Stomach (tissue), 9 donors: ENCODE data around the gene WNT3A. TPM values are rescaled to one million over a fixed set of nuclear protein-coding genes. Genes with fewer than 3 reads are reported as not detected.

Experiments used
- DNase-seq, 2 donors: peaks; one replicate each; pipeline versions ENCODE4 v3.0.0 to v3.0.0-alpha.2; 2013 to 2019
- H3K27ac ChIP-seq, 5 donors: fragments of 200-600 bp in 4 of 5; sonication (generic) in 4 of 5; one replicate each; pipeline ENCODE4 v1.5.1; 2013 to 2019; ENCODE audit warnings: mild to moderate bottlenecking in 1 of 5, moderate library complexity in 1 of 5
- H3K27me3 ChIP-seq, 3 donors: fragments of 200-600 bp; sonication (generic); one replicate each; pipeline ENCODE4 v1.5.1; 2017 to 2019; ENCODE audit warnings: mixed run types in 1 of 3
- H3K36me3 ChIP-seq, 4 donors: fragments of 200-600 bp; sonication (generic); 1 replicate in 3 of 4; 2 replicates in 1 of 4; pipeline ENCODE4 v1.5.1; 2016 to 2019
- H3K4me1 ChIP-seq, 4 donors: fragments of 200-600 bp; sonication (generic); one replicate each; pipeline ENCODE4 v1.5.1; 2016 to 2019
- H3K4me3 ChIP-seq, 4 donors: fragments of 200-600 bp; sonication (generic) in 3 of 4; one replicate each; pipeline ENCODE4 v1.5.1; 2016 to 2019; ENCODE audit warnings: mild to moderate bottlenecking in 1 of 4
- H3K9me3 ChIP-seq, 4 donors: fragments of 200-600 bp; sonication (generic); one replicate each; pipeline ENCODE4 v1.5.1; 2016 to 2019
- CTCF ChIP-seq, 7 experiments: fragments of 450-650 bp in 4 of 7; fragments of 200-600 bp in 3 of 7; sonication (generic) in 3 of 7; IDR thresholded peaks; one replicate each; pipeline ENCODE4 v1.5.1; 2016 to 2019; ENCODE audit warnings: antibody characterized with exemption in 7 of 7, control low read depth in 2 of 7, mild to moderate bottlenecking in 1 of 7
- EP300 ChIP-seq: sonication (generic); formaldehyde crosslinking; IDR thresholded peaks from one replicate; pipeline ENCODE4 v1.6.1; 2017; ENCODE audit warnings: antibody characterized with exemption
- POLR2A ChIP-seq, 4 donors: fragments of 450-650 bp; IDR thresholded peaks; one replicate each; pipeline ENCODE4 v1.6.1; 2016; ENCODE audit warnings: antibody characterized with exemption in 4 of 4, control low read depth in 2 of 4, mild to moderate bottlenecking in 1 of 4, moderate library complexity in 1 of 4
- POLR2AphosphoS5 ChIP-seq, 3 donors: sonication (generic); formaldehyde crosslinking; IDR thresholded peaks; one replicate each; pipeline ENCODE4 v1.6.1; 2016; ENCODE audit warnings: antibody characterized with exemption in 3 of 3
- WGBS, 5 donors: extraction: QIAGEN DNeasy Blood & Tissue Kit in 3 of 5; methylation state at CpG; one replicate each; pipeline versions ENCODE4 v1.1.5 to v1.1.7; 2013 to 2018; 5-methylcytosine and 5-hydroxymethylcytosine counted together
- intact Hi-C: fragments of 100-400 bp; cut with DNase I; formaldehyde crosslinking; loops from one replicate; pipeline ENCODE4 v1.15.1; 2023; ENCODE audit warnings: low total_unique reads
- polyA plus RNA-seq, 3 donors: library from polyadenylated mRNA; stranded (reverse); fragments of 200-250 nt; gene quantifications; one replicate each; pipeline ENCODE4 v1.2.3, GENCODE V29; 2013
- total RNA-seq, 5 donors: library from RNA; depleted of rRNA; stranded (reverse); fragments of >200 nt; gene quantifications; one replicate each; pipeline versions ENCODE4 v1.1.0 to v1.2.3, GENCODE V29; 2014 to 2016
- donor health status: healthy with polysubstance abuse.
- donor health status: Bipolar disorder and iron deficiency.
- donor health status: healthy.

Gene WNT3A
- total and polyA plus RNA-seq, 8 donors = 0.31 to 0.90 TPM; not detected in 6

GRCh38 chr1:228021355-228022030 lies 14.7 kb downstream of the WNT3A start:
- intact Hi-C loops = no loop called here
- H3K27me3 ChIP-seq = no peaks in the 10 kb centered on the region
- peak in 1 of 2 donors; percentile 25 for DNase-seq
- H3K4me3 ChIP-seq = no peak overlapping the region
- peaks cover 0 to 8% (median 0%) of the 10 kb centered on the region in 4 donors for H3K9me3 ChIP-seq
- 50 to 67% (median 51%) methylated on average over 15 to 21 of the region's 21 CpGs for WGBS, 5 donors
- TF ChIP-seq EP300 (no peak), CTCF (IDR thresholded peaks at IDR 0.05) (no peak), POLR2A (IDR thresholded peaks at IDR 0.05) (no peak)
- no peaks in the 10 kb centered on the region for H3K36me3 ChIP-seq
- H3K4me1 ChIP-seq = no peaks in the 10 kb centered on the region
- no peak overlapping the region for H3K27ac ChIP-seq

GRCh38 chr1:228022571-228023293 lies 15.9 kb downstream of the WNT3A start:
- Histone ChIP-seq H3K9me3 (peaks cover 0 to 8% (median 0%) of the 10 kb centered on the region in 4 donors), H3K4me1 (no peaks in the 10 kb centered on the region), H3K27ac (no peak overlapping the region), H3K36me3 (no peaks in the 10 kb centered on the region), H3K4me3 (no peak overlapping the region), H3K27me3 (no peaks in the 10 kb centered on the region)
- TF ChIP-seq CTCF (IDR thresholded peaks at IDR 0.05) = no peak
- TF ChIP-seq EP300 = no peak
- no peak for TF ChIP-seq POLR2AphosphoS5 (IDR thresholded peaks at IDR 0.05)
- TF ChIP-seq POLR2A (IDR thresholded peaks at IDR 0.05) = no peak
- WGBS, 5 donors = 86 to 91% (median 88%) methylated on average over 18 to 28 of the region's 28 CpGs
- intact Hi-C loops = no loop called here
- DNase-seq = no peak

GRCh38 chr1:228023294-228023639 lies 16.5 kb downstream of the WNT3A start:
- WGBS, 5 donors = 72 to 89% (median 82%) methylated on average over 3 of the region's 3 CpGs
- no peak for DNase-seq
- Histone ChIP-seq H3K4me3 (no peak overlapping the region), H3K27me3 (no peaks in the 10 kb centered on the region), H3K9me3 (peaks cover 0 to 8% (median 0%) of the 10 kb centered on the region in 4 donors), H3K4me1 (no peaks in the 10 kb centered on the region), H3K27ac (no peak overlapping the region), H3K36me3 (no peaks in the 10 kb centered on the region)
- no peak for TF ChIP-seq POLR2A (IDR thresholded peaks at IDR 0.05)
- TF ChIP-seq POLR2AphosphoS5 (IDR thresholded peaks at IDR 0.05) = no peak
- no peak for TF ChIP-seq EP300
- TF ChIP-seq CTCF (IDR thresholded peaks at IDR 0.05) = no peak
- intact Hi-C loops = no loop called here

- peaks cover 0 to 19% (median 5%) of the 10 kb centered on the region in 4 donors for H3K9me3 ChIP-seq
- no peaks in the 10 kb centered on the region for H3K4me1 ChIP-seq
- WGBS, 5 donors = 84 to 90% (median 85%) methylated on average over 10 of the region's 10 CpGs
- TF ChIP-seq CTCF (IDR thresholded peaks at IDR 0.05) (no peak), EP300 (no peak), POLR2AphosphoS5 (IDR thresholded peaks at IDR 0.05) (no peak), POLR2A (IDR thresholded peaks at IDR 0.05) (no peak)
- H3K4me3 ChIP-seq = no peak overlapping the region
- DNase-seq = no peak
- H3K27ac ChIP-seq = no peak overlapping the region
- no peaks in the 10 kb centered on the region for H3K36me3 ChIP-seq
- intact Hi-C loops = no loop called here
- H3K27me3 ChIP-seq = peaks cover 0 to 31% (median 4%) of the 10 kb centered on the region in 3 donors
Measured at GRCh38 chr1:228029281-228029680, 22.5 kb downstream of the WNT3A start.
